Erythroblast (primary cell): Measurements from ENCODE around the gene RALGPS2.

Experiments
- GATA1 ChIP-seq: IDR thresholded peaks from 2 replicates; pipeline ENCODE4 v1.6.1; 2011; ENCODE audit warnings: low read depth, mild to moderate bottlenecking, control low read depth, low read length, moderate library complexity
- POLR2A ChIP-seq: IDR thresholded peaks from 2 replicates; pipeline ENCODE4 v1.6.1; 2011; ENCODE audit warnings: mild to moderate bottlenecking, low read length

GRCh38 chr1:178774263-178774662 is 49.2 kb downstream of the RALGPS2 start:
- TF ChIP-seq POLR2A (no peak), GATA1 (no peak)
